WTC11 (cell line): ENCODE data around the gene FBXL14. TPM values are rescaled to one million over a fixed set of nuclear protein-coding genes. Genes with fewer than 3 reads are reported as not detected.
A peak's percentile ranks its signal among the peaks of the same experiment; 100 is the strongest.

Experiments used
- ATAC-seq: fragments of 200-7000 bp; cut with Tn5 transposase; 2 replicates; pipeline ENCODE4 v1.10.0; 2021; ENCODE audit warnings: mild to moderate bottlenecking, moderate library complexity
- CTCF ChIA-PET: fragments of 300-600 bp; sonication (Branson Sonifier 250); formaldehyde crosslinking; loops from one replicate; lab custom pipeline; 2021; ENCODE audit warnings: antibody characterized with exemption; lab: Charles Lee
- POLR2A ChIA-PET: fragments of 350-600 bp; sonication (Branson Sonifier 250); formaldehyde crosslinking; loops from one replicate; lab custom pipeline; 2021; ENCODE audit warnings: antibody characterized with exemption; lab: Charles Lee
- DNase-seq: peaks from one replicate; pipeline ENCODE4 v3.0.0; 2021; ENCODE audit warnings: low spot score
- H3K27ac Mint-ChIP-seq: 2 replicates; pipeline ENCODE4 v1.8.0; 2021; ENCODE audit warnings: mixed read lengths
- H3K27me3 Mint-ChIP-seq: 2 replicates; pipeline ENCODE4 v1.8.0; 2021; ENCODE audit warnings: low read depth, mild to moderate bottlenecking, moderate library complexity, mixed read lengths
- H3K36me3 Mint-ChIP-seq: 2 replicates; pipeline ENCODE4 v1.8.0; 2021; ENCODE audit warnings: mixed read lengths
- H3K4me1 Mint-ChIP-seq: 2 replicates; pipeline ENCODE4 v1.8.0; 2022; ENCODE audit warnings: mixed read lengths
- H3K4me3 Mint-ChIP-seq: 2 replicates; pipeline ENCODE4 v1.8.0; 2021; ENCODE audit warnings: mild to moderate bottlenecking, moderate library complexity, mixed read lengths
- H3K9me3 Mint-ChIP-seq: 2 replicates; pipeline ENCODE4 v1.8.0; 2021; ENCODE audit warnings: mixed read lengths
- AR ChIP-seq: fragments of 250-450 bp; sonication (Bioruptor Pico); IDR thresholded peaks from 2 replicates; pipeline ENCODE4 v1.9.0; 2021; ENCODE audit warnings: mild to moderate bottlenecking
- ATF1 ChIP-seq: sonication (generic); formaldehyde crosslinking; IDR thresholded peaks from 2 replicates; pipeline ENCODE4 v1.8.1; 2023; ENCODE audit warnings: mild to moderate bottlenecking, moderate library complexity, missing genetic modification reagents
- GRHL2 ChIP-seq: fragments of 250-450 bp; sonication (Bioruptor Pico); IDR thresholded peaks from 2 replicates; pipeline ENCODE4 v1.8.0; 2022; ENCODE audit warnings: mild to moderate bottlenecking, moderate library complexity; ENCODE audit not compliant: insufficient replicate concordance, severe bottlenecking
- IRF2 ChIP-seq: sonication (generic); formaldehyde crosslinking; IDR thresholded peaks from 2 replicates; pipeline ENCODE4 v1.8.0; 2022; ENCODE audit warnings: low read depth, missing genetic modification reagents, borderline replicate concordance
- JAZF1 ChIP-seq: fragments of 250-450 bp; sonication (Bioruptor Pico); IDR thresholded peaks from 2 replicates; pipeline ENCODE4 v1.9.0; 2021; ENCODE audit warnings: moderate library complexity, mild to moderate bottlenecking, inconsistent platforms
- KAT7 ChIP-seq: sonication (generic); formaldehyde crosslinking; IDR thresholded peaks from 2 replicates; pipeline ENCODE4 v1.8.1; 2023; ENCODE audit warnings: missing genetic modification reagents, mild to moderate bottlenecking, borderline replicate concordance
- MAX ChIP-seq: sonication (generic); formaldehyde crosslinking; IDR thresholded peaks from 2 replicates; pipeline ENCODE4 v1.8.0; 2022; ENCODE audit warnings: mild to moderate bottlenecking, missing genetic modification reagents
- MYBL2 ChIP-seq: sonication (generic); formaldehyde crosslinking; IDR thresholded peaks from 2 replicates; pipeline ENCODE4 v1.8.1; 2023; ENCODE audit warnings: mild to moderate bottlenecking, moderate library complexity, missing genetic modification reagents
- NFATC4 ChIP-seq: fragments of 250-450 bp; sonication (Bioruptor Pico); IDR thresholded peaks from 2 replicates; pipeline ENCODE4 v1.9.0; 2021; ENCODE audit warnings: mild to moderate bottlenecking
- NFE2L1 ChIP-seq: sonication (generic); formaldehyde crosslinking; IDR thresholded peaks from 2 replicates; pipeline ENCODE4 v1.8.1; 2023; ENCODE audit warnings: missing genetic modification reagents
- NR1H2 ChIP-seq: sonication (generic); formaldehyde crosslinking; IDR thresholded peaks from 2 replicates; pipeline ENCODE4 v1.9.0; 2021; ENCODE audit warnings: mild to moderate bottlenecking, moderate library complexity, missing genetic modification reagents
- SMAD4 ChIP-seq: sonication (generic); formaldehyde crosslinking; IDR thresholded peaks from 2 replicates; pipeline ENCODE4 v1.8.0; 2022; ENCODE audit warnings: mild to moderate bottlenecking, missing genetic modification reagents
- STAT6 ChIP-seq: sonication (generic); formaldehyde crosslinking; conservative IDR thresholded peaks from 2 replicates; pipeline ENCODE4 v1.8.1; 2023; ENCODE audit warnings: mild to moderate bottlenecking, low read depth, missing genetic modification reagents, moderate library complexity
- TCF7 ChIP-seq: sonication (generic); formaldehyde crosslinking; IDR thresholded peaks from 2 replicates; pipeline ENCODE4 v1.8.0; 2022; ENCODE audit warnings: mild to moderate bottlenecking, low read depth, missing genetic modification reagents, moderate library complexity
- USF1 ChIP-seq: sonication (generic); formaldehyde crosslinking; IDR thresholded peaks from 2 replicates; pipeline ENCODE4 v1.8.0; 2022; ENCODE audit warnings: mild to moderate bottlenecking, missing genetic modification reagents
- ZNF138 ChIP-seq: sonication (generic); formaldehyde crosslinking; conservative IDR thresholded peaks from 2 replicates; pipeline ENCODE4 v1.8.1; 2022; ENCODE audit warnings: mild to moderate bottlenecking, moderate library complexity, missing genetic modification reagents
- ZNF219 ChIP-seq: sonication (generic); formaldehyde crosslinking; IDR thresholded peaks from 2 replicates; pipeline ENCODE4 v1.8.0; 2023; ENCODE audit warnings: missing genetic modification reagents, mild to moderate bottlenecking, borderline replicate concordance
- ZNF263 ChIP-seq: sonication (generic); formaldehyde crosslinking; IDR thresholded peaks from 2 replicates; pipeline ENCODE4 v1.8.1; 2022; ENCODE audit warnings: low read depth, mild to moderate bottlenecking, moderate library complexity, missing genetic modification reagents
- ZNF317 ChIP-seq: sonication (generic); formaldehyde crosslinking; IDR thresholded peaks from 2 replicates; pipeline ENCODE4 v1.8.1; 2023; ENCODE audit warnings: low read depth, mild to moderate bottlenecking, moderate library complexity, missing genetic modification reagents, borderline replicate concordance
- ZNF416 ChIP-seq: fragments of 250-450 bp; sonication (Bioruptor Pico); IDR thresholded peaks from 2 replicates; pipeline ENCODE4 v1.9.0; 2021; ENCODE audit warnings: mild to moderate bottlenecking, inconsistent platforms
- total RNA-seq: library from RNA; stranded (reverse); gene quantifications from 3 replicates; pipeline ENCODE4 v1.2.3, GENCODE V29; 2021
- TF ChIP-seq, protein P1 (sequence below): fragments of 250-450 bp; sonication (Bioruptor Pico); IDR thresholded peaks from 2 replicates; pipeline ENCODE4 v1.8.0; 2021; ENCODE audit warnings: mild to moderate bottlenecking
- TF ChIP-seq, protein P2 (sequence below): fragments of 250-450 bp; sonication (Bioruptor Pico); IDR thresholded peaks from 2 replicates; pipeline ENCODE4 v1.9.0; 2021; ENCODE audit warnings: mild to moderate bottlenecking, borderline replicate concordance

FBXL14 gene
- total RNA-seq, 1 experiment from 2014 or later: 12.0 TPM

DNA sequence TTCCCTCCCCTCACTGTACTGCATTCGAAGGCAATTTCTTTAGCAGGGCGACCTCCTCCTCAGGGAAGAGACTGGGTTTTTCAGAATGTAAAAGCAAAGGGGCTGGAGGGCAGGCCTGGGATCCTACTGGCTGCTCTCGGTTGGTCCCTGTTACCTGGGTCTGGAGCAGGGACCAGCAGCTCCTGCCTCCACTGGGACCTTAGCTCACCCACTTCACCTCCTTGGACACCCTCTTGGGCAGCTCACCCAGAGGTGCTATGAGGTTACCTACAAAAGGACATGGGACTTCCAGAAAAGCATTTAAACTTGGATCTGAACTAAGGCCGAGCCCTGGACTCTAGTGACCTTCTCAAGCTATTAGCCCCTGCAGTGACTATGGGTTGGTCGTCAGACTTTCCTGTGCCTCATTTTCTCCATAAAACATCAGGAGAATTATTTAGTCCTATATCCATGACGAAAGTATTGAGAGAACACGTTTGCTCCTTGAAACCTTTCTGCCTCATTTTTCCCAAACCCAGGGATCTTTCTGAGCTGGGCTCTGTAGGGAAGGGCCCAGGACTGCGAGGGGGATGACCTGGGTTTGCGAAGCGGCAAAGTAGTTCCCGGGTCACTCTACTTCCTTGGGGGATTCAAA is 65.0 kb downstream of the FBXL14 start:
- ATAC-seq (peak; percentile 6; the same call in 1 of the 2 replicates), DNase-seq (no peak)
- Mint-ChIP-seq H3K4me1 (peaks cover 17% of the 10 kb centered on the region), H3K36me3 (no peaks in the 10 kb centered on the region), H3K9me3 (no peaks in the 10 kb centered on the region), H3K27me3 (peaks cover 86% of the 10 kb centered on the region), H3K4me3 (peak overlapping the region; percentile 82), H3K27ac (no peak overlapping the region)
- ChIA-PET POLR2A (no interaction called here), CTCF (interaction anchor here (0.9 to 4.8 kb wide), 4 partner anchors 12 to 100 kb away, joined by 3 to 32 read pairs (median 4); partner anchors contain the start of gene WNT5B)
- TF ChIP-seq MAX (no peak), NR1H2 (CRISPR knock-in tag) (no peak), MYBL2 (CRISPR knock-in tag) (no peak), SMAD4 (no peak), NFE2L1 (CRISPR knock-in tag) (no peak), JAZF1 (CRISPR knock-in tag) (no peak), TCF7 (CRISPR knock-in tag) (no peak), ATF1 (CRISPR knock-in tag) (no peak)

DNA sequence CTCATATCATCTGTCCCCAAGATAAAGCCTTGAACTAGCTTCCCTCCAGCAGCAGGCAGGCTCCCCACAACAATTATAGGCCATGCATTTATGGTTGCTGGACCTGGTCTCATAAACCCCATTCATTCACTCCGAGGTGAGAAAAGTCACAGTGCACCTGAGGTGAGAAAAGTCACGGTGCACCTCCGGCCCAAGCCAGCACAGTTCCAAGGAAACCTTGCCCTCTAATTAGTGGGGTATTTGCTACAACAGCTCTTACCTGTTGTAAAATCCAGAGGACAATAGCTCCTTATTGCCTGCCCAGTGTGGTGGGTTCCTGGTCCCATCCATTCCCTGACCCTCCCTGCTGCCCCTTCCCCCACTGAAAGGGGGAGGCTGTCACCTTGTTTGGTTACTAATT is 65.6 kb downstream of the FBXL14 start:
- peaks cover 84% of the 10 kb centered on the region for H3K27me3 Mint-ChIP-seq
- POLR2A ChIA-PET: interaction anchor here (0.7 kb wide), 1 partner anchor 1209 kb away, joined by 6 read pairs; no protein-coding TSS in a partner anchor
- CTCF ChIA-PET: interaction anchor here (1.1 to 4.8 kb wide), 3 partner anchors 11 to 101 kb away, joined by 3 to 32 read pairs (median 4); partner anchors contain the start of gene WNT5B

More for the DNA sequence above, 65.6 kb downstream of the FBXL14 start:
- TF ChIP-seq, protein P1, sequence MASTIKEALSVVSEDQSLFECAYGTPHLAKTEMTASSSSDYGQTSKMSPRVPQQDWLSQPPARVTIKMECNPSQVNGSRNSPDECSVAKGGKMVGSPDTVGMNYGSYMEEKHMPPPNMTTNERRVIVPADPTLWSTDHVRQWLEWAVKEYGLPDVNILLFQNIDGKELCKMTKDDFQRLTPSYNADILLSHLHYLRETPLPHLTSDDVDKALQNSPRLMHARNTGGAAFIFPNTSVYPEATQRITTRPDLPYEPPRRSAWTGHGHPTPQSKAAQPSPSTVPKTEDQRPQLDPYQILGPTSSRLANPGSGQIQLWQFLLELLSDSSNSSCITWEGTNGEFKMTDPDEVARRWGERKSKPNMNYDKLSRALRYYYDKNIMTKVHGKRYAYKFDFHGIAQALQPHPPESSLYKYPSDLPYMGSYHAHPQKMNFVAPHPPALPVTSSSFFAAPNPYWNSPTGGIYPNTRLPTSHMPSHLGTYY (CRISPR knock-in tag): no peak
- TF ChIP-seq NFATC4 (CRISPR knock-in tag) (no peak), ZNF317 (no peak), ZNF138 (CRISPR knock-in tag) (no peak), ZNF416 (no peak), STAT6 (CRISPR knock-in tag) (no peak), USF1 (CRISPR knock-in tag) (no peak), KAT7 (no peak), GRHL2 (no peak), JAZF1 (CRISPR knock-in tag) (no peak), ZNF219 (CRISPR knock-in tag) (no peak), IRF2 (CRISPR knock-in tag) (no peak), AR (no peak), ZNF263 (CRISPR knock-in tag) (no peak)
- TF ChIP-seq, protein P2, sequence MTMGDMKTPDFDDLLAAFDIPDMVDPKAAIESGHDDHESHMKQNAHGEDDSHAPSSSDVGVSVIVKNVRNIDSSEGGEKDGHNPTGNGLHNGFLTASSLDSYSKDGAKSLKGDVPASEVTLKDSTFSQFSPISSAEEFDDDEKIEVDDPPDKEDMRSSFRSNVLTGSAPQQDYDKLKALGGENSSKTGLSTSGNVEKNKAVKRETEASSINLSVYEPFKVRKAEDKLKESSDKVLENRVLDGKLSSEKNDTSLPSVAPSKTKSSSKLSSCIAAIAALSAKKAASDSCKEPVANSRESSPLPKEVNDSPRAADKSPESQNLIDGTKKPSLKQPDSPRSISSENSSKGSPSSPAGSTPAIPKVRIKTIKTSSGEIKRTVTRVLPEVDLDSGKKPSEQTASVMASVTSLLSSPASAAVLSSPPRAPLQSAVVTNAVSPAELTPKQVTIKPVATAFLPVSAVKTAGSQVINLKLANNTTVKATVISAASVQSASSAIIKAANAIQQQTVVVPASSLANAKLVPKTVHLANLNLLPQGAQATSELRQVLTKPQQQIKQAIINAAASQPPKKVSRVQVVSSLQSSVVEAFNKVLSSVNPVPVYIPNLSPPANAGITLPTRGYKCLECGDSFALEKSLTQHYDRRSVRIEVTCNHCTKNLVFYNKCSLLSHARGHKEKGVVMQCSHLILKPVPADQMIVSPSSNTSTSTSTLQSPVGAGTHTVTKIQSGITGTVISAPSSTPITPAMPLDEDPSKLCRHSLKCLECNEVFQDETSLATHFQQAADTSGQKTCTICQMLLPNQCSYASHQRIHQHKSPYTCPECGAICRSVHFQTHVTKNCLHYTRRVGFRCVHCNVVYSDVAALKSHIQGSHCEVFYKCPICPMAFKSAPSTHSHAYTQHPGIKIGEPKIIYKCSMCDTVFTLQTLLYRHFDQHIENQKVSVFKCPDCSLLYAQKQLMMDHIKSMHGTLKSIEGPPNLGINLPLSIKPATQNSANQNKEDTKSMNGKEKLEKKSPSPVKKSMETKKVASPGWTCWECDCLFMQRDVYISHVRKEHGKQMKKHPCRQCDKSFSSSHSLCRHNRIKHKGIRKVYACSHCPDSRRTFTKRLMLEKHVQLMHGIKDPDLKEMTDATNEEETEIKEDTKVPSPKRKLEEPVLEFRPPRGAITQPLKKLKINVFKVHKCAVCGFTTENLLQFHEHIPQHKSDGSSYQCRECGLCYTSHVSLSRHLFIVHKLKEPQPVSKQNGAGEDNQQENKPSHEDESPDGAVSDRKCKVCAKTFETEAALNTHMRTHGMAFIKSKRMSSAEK (CRISPR knock-in tag): no peak
- no peak for ATAC-seq
- Mint-ChIP-seq H3K9me3 (no peaks in the 10 kb centered on the region), H3K27ac (no peak overlapping the region), H3K4me3 (no peak overlapping the region), H3K36me3 (no peaks in the 10 kb centered on the region), H3K4me1 (peaks cover 22% of the 10 kb centered on the region)
- no peak for DNase-seq
